ENCODE measurements around the gene CLDN9.
A peak's percentile ranks its signal among the peaks of the same experiment; 100 is the strongest.

Gene CLDN9

DNA sequence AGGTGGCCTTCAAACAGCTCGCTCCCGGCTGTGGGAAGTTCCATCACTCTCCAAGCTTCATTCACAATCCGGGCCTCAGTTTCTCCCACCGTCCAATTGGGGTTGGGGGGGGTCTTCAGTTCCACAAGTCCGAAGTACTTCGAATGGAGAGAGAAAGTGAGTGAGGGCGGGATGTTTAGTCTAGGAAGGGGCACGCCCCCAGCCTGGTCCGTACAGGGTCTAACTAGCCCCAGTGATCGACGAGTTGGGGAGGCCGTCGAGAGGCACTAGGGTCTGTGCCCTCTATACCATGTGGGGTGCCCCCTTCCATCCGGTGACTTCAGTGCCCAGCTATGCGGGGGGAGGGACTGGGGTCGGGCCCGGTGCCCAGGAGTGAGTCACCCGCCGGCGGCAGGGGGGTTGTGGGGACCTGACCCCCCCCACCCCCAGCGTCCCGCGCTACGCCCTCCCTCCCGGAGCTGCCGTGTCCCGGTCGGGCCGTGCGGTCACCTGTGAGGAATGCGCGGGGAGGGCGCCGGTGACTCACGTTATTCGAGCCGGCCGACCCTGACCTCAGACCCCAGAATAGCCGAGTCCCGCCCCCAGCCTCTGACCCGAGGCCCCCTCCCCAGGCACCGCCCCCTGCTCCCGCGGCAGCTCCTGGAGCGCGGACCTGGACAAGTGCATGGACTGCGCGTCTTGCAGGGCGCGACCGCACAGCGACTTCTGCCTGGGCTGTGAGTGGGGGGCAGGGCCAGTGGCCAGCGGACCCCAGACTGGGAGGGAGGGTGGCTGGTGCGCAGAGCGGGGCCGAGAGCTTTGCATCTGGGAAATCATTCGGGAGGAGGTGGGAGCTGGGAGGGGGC, 8.1 kb downstream of the CLDN9 start:
- DNase-seq = peak; percentile 61

DNA sequence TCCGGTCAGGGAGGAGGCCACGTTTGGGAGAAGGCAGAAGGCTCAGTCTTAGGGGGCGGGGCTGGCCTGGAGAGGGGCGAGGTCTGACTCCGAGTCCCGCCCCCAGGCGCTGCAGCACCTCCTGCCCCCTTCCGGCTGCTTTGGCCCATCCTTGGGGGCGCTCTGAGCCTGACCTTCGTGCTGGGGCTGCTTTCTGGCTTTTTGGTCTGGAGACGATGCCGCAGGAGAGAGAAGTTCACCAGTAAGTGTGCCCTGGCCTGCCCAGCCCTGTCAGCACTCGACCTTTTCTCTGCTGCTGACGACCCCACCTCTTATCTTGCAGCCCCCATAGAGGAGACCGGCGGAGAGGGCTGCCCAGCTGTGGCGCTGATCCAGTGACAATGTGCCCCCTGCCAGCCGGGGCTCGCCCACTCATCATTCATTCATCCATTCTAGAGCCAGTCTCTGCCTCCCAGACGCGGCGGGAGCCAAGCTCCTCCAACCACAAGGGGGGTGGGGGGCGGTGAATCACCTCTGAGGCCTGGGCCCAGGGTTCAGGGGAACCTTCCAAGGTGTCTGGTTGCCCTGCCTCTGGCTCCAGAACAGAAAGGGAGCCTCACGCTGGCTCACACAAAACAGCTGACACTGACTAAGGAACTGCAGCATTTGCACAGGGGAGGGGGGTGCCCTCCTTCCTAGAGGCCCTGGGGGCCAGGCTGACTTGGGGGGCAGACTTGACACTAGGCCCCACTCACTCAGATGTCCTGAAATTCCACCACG, 8.9 kb downstream of the CLDN9 start:
- DNase-seq = peak; percentile 64

DNA sequence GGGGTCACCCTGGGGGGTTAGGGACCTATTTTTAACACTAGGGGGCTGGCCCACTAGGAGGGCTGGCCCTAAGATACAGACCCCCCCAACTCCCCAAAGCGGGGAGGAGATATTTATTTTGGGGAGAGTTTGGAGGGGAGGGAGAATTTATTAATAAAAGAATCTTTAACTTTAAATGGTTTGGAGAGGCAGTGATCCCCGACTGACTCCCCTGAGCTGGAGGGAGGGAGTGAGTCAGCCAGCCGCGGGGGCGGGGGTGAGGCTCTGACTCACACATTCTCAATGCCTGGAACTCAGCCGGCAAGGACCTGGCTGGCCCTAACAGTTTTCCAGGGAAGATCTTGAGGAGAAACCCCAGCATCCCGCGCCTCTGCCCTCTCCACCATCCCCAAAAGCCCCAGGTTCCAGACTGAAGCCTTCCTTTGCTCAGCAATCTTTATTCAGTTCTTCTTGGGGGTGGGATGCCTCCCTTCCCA, 9.5 kb downstream of the CLDN9 start:
- DNase-seq = peak; percentile 64

DNA sequence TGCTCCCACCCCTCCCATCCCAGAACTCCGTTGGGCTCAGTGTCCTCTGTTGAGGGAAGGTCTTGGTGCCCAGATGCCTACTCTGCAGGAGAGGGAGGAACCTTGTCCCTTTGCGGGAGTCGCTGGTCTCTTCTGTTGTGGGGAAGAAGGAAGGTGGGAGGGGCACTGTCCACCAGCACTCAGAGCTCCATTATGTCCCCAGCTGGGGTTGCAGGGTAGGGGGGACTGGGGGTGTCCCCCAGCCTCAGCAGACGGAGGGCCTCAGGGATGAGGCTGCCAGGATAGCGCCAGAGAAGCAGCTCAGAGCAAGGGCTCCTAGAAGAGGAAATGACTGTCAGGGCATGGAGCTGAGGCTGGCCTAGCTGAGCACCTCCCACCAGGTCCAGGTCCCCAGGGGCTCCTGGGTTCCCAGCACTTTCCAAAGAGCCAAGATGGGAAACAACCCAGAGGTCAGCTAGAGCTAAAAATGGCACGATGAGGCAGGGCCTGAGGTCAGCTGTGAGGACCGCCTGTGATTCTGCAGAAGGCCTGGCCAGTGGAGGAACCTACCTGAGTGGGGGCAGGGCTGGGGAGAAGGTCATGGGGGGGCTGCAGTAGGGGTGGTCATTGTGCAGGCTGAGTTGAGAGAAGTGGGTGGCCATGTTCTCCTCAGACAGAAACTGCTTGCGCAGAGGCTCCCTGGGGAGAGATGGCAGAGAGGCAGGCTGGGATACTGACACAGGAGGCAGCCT, 10.1 kb downstream of the CLDN9 start:
- DNase-seq = peak; percentile 61

DNA sequence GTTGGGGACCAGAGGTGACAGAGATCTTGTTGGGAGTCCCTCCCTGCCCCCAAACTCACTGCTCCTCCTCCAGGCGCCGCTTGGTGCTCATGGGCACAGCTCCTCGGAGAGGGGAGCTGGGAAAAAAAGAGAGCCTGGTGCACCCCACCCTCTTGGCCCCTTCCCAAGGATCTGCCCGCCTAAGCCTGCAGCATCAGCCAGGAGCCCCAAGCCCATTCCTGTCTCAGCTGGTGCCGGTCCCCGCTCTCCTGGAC, 10.6 kb downstream of the CLDN9 start:
- DNase-seq = peak; percentile 86

DNA sequence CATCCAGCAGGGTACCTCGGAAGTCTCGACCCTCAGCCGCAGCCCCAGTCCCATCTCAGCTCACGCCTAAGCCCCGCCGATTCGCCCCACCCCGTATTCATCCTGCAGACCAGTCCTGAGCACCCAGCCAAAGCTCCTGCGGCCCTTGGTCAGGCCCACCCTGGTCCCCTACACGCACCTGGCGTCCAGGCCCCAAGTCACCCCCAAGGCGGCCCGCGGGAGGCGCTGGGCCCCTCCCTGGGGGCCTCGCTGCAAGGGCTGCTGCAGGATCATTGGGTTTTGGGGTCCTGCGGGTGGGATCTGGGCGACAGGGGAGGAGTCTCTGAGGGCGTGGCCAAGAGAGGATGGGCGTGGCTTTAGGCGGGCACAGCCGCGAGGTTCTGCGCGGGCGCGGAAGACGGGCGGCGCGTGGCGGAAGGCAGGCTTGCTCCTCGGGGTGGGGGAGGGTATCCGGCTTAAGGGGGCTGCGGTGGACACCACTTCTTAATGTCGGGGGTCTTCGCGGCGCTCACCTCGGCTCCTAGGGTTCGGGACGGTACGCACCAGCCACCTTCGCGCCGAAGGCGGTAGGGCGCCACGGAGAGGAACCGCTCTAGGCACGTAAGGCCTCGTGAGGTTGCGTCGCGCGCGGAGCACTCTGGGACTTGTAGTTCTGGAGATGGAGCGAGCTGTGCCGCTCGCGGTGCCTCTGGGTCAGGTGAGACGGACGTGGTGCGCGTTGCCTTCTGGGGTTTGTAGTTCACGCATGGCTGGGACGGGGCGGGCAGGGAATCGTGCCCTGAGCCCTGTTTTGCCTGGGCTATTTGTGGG, 11.2 kb downstream of the CLDN9 start, which contains the start of the genes HCFC1R1 and THOC6:
HCFC1R1 (minus strand) TSS at position 274 of the 810 bp plus-strand sequence; CDS start at position 273, 1 bp downstream.
THOC6 (plus strand) TSS at position 367 of the 810 bp plus-strand sequence; CDS start at position 659, 292 bp downstream.
- peak; percentile 86 for DNase-seq

DNA sequence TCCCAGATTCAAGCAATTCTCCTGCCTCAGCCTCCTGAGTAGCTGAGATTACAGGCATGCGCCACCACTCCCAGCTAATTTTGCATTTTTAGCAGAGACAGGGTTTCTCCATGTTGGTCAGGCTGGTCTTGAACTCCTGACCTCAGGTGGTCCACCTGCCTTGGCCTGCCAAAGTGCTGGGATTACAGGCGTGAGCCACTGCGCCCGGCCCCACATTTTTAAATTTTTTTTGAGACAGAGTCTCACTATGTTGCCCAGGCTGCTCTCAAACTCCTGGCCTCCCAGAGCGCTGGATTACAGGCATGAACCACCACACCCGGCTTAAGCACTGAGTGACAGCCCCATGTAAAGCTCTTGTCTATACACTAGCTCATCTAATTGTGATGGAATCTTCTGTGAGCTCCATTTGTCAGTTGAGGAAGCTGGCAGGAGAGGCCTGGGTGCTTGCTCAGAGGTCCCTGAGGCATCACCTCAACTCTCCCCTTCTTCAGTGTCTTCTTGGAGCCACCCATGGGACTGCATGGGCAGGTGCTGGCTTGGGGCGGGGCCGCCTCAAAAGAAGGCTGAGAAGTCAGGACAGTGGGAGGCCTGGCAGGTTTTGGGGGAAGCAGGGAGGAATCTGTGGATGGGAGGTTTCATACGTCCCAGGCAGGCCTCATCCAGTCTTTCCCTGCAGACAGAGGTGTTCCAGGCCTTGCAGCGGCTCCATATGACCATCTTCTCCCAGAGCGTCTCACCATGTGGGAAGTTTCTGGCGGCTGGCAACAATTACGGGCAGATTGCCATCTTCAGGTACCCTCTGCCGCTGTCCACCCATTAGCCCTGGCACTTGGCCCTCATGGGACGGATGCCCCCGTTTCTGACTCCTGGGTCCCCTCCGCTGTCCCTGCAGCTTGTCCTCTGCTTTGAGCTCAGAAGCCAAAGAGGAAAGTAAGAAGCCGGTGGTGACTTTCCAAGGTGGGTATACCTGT, 12.6 kb downstream of the CLDN9 start:
- DNase-seq = no peak

DNA sequence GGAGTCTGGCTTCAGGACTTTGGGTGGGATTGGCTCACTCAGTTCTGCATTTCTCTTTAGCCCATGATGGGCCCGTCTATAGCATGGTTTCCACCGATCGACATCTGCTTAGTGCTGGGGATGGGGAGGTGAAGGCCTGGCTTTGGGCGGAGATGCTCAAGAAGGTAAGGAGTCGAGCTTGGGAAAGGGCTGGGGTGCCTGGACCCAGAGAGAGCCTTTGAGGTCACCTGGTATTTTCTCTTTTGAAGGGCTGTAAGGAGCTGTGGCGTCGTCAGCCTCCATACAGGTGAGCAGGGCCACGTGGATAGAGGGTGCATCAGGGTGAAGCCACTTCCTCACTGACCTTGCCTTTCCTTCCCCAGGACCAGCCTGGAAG, 13.3 kb downstream of the CLDN9 start:
- no peak for DNase-seq

DNA sequence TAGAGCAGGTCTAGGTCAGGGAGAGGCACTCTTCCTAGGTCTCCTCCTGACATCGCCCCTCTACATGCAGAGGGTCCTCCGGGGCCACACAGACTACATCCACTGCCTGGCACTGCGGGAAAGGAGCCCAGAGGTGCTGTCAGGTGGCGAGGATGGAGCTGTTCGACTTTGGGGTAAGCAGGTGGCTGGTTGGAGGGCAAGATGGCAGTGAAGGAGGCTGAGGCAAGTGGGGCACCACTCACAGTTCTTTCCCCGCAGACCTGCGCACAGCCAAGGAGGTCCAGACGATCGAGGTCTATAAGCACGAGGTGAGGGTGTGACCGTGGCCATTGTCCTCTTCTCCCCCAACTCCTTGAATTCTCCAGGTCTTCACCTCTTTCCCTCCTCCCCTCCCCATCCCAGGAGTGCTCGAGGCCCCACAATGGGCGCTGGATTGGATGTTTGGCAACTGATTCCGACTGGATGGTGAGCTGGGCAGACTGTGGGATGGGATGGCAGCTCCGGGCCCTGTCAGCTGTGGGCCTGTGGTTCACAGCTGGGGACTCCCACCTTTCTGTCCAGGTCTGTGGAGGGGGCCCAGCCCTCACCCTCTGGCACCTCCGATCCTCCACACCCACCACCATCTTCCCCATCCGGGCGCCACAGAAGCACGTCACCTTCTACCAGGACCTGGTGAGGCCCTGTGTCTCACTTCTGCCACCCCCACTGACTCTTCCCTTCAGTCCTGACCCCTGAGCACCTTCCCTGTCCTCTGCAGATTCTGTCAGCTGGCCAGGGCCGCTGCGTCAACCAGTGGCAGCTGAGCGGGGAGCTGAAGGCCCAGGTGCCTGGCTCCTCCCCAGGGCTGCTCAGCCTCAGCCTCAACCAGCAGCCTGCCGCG, 14.1 kb downstream of the CLDN9 start:
- no peak for DNase-seq

DNA sequence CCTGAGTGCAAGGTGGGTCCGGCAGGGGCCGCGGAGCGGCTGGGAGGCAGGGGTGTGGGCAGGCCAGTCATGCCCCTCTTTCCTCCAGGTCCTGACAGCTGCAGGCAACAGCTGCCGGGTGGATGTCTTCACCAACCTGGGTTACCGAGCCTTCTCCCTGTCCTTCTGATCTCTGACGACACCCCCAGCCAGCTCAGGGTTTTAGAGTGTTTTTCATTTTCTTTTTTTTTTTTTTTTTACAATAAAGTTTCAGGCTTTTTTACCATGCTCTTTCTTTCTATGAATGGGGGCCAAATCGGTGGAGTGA, 14.7 kb downstream of the CLDN9 start:
- DNase-seq = no peak

DNA sequence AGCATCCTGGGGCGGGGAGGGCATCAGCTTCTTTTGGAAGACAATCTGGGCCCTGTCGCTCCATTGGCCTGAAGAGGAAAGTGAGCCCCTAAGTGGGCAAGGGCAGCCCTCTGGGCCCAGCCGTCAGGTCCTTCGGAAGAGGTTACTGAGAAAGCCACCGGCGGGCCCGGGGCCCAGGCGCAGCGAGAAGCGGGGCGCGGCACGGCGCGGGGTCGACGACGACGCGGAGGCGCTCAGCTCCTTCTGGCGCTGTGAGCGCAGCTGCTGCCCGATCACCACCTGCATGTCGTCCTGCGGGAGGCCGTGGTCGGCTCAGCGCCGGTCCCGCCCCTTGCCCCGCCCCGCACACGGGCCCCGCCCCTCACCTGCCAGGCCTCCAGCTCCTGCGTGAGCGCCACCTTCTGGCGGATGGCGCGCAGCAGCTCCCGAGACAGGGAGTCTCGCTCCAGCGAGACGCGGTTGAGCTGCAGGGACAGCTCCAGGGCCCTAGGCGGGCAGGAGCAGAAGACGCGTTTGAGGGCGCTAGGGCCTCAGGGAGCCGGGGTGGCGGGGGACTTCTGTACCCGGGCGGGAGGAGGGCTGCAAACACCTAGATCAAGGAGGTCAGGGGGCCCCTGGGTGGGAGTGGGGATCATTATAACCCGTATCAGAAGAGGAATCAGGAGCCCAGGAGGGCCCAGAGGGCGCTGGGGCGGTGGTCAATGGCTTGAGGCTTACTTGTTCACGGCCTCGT, 15.4 kb downstream of the CLDN9 start:
- DNase-seq = no peak

DNA sequence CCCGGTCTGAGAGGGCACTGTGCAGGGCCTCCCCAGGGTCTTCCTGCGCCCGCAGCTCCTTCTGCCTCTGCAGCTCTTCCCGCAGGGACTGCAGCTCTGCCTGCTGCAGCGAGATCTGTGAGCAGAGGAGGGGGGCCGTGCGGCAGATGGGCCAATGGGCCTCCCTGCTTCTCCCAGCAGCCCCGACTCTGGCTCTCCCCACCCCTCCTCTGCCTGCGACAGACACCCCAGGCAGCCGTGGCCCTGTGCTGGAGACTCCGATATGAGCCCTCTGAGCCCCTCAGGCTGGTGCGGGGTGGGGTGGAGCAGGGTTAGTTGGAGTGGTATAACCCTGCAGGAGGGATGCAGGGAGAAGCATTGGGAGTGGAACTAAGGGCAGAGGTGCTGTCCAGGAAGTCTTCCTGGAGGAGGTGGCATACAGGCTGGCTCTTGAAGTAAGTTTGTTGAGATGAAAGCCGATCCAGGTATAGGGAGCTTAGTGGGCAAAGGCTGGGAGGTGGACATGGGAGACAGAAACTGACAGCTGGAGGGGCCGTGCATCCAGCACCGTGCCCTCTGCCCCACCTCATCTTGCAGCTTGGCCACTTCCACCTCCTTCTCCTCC, 16.1 kb downstream of the CLDN9 start:
- no peak for DNase-seq

DNA sequence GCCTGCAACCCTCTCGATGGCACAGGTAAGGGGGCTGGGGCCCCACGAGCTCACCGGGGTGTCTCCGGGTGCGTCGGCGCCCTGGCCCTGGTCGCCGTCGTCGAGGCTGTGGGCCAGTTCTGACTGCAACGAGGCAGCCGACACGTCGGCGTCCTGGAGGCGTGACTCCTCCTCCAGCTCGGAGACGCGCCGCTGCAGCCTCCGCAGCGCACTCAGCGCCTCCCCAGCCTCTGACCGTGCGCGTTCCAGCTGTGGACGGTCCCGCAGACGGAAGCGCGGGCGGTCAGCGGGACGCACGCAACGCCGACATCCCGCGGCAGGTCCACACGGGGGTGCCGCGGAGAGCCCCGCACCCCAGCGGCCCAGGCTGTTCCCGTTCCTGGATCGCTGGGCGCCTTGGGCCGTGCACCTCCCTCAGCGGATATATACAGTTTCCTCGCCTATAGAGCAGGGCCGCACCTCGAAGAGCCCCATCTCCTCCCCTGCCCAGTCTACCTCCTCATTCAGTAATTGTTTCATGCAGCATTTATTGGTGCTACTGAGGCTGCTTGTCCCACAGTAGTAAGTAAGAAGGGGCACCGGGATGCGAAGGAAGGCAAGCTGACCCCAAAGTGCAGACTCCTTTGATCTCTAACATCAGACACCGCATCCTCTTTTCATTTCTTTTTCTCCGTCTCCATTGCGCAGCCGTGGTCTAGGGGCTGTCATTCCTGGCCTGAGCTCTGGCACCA, 16.9 kb downstream of the CLDN9 start:
- DNase-seq = no peak

DNA sequence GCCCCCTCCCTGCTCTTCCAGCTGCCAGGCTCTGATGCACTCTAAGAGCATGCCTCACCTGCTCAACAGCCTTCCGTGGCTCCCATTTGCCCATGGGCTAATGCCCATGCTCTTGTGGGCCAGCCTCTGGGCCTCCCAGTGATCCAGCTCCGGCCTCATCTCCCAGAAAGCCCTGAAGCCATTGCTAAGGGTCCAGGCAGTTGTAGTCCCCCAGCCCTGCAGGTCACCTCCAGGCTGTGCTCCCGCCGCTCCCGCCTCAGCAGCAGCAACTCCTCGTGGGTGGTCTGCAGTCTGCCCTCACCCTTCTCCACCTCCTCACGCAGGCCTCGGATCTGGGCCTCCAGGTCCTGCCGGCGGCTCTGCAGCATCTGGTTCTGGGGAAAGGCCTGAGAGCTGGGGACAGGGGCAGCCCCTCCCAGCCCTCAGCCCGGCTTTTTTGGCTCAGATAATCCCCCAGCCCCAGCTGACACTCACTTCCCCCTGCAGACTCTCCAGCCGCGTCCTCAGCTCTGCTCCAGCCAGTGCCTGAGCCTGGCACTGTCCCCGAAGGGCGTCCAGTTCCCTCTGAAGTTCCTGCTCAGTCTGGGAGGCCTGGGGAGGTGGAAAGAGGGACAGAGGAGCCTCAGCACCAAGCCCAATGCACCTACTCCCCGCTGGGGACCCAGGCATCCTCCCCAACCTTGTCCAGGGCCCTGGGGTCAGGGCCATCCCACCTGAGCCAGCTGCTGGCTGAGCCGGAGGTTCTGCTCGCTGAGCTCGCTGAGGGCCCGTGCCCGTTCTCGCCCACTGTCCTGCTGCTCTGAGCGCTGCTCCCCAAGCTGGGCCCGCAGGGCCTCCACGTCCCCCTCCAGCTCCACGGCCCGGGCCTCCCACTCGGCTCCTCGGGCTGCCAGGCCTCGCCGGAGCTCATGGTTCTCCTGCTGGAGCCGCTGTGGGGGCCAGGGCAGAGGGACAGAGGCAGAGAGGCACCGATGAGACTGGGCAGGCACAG, 17.8 kb downstream of the CLDN9 start:
- no peak for DNase-seq

DNA sequence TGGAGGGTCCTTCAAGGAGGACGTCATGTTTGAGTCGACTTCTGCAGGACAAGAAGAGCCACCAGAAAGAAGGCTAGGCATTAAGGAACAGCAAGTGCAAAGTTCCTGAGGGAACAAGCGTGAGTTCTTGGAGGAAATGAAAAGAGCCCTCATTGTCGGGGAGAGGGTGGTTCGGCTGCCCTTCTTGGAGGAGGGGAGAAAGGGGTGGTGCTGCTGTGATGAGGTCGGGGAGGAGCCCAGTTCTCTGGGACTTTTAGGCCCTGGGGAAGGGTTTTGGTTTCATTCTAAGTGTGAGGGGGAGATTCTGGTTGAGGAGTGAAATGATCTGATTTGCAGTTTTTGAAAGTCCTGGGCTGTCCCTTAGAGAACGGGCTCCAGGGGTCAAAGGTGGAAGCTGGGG, 19.9 kb downstream of the CLDN9 start:
- no peak for DNase-seq

DNA sequence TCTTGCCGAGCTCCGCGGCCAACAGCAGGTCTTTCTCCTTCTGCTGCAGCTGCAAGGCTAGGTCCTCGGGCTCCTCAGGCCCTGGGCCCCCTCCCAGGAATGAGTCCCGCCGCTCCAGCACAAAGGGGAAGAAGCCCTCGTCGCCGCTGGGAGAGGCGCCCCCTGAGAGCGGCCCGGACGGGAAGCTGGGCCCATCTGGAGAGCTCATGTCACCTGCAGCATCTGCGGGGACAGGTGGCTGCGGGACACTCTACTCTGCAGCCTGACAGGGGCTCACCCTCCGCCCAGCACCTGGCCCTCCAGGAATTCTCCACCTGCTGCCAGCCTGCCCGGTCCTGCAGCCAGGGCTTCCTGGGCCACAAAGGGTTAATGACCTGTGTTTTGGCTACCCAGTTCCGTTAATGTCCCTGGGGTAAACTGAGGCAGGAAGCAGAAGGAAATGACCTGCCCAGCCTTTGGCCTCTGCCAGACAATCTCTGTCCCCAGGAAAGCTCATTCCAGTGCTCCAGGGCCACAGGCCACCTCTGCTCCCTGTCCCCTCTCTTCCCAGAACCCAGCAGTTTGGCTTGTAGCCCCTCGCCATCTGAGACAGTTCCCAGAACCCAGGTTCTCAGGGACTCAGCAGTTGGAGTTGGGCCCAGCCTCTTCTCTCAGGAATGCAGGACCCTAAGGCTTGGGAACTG, 22.7 kb downstream of the CLDN9 start:
- no peak for DNase-seq

Measured in GOT3 (cell line).